HG02798 (cell line): Measurements from ENCODE around the gene RBL1.

Source experiments
- ATAC-seq: cut with Tn5 transposase; IDR thresholded peaks from one replicate; pipeline ENCODE4 v1.9.1; 2021; ENCODE audit warnings: mild to moderate bottlenecking; ENCODE audit not compliant: unreplicated experiment, poor library complexity

The RBL1 gene

GRCh38 chr20:36956016-36956415, 139.8 kb downstream of the RBL1 start:
- no peak for ATAC-seq

GRCh38 chr20:36951979-36952738, 143.6 kb downstream of the RBL1 start:
- ATAC-seq, result no peak

- ATAC-seq, result peak; percentile 93
Measured at GRCh38 chr20:36951198-36951978, 144.4 kb downstream of the RBL1 start, which contains the start of gene SAMHD1. Gene SAMHD1 (minus strand): TSS chr20:36951708. CDS start chr20:36951643, 65 bp downstream.

- no peak for ATAC-seq
Measured at GRCh38 chr20:36950414-36951197, 145.2 kb downstream of the RBL1 start.
